ENCODE results near the gene HPCA. TPM values are rescaled to one million over a fixed set of nuclear protein-coding genes. Genes with fewer than 3 reads are reported as not detected.

Gene HPCA
- total RNA-seq, 1 donor from 2014 or later = 1.0 TPM

DNA sequence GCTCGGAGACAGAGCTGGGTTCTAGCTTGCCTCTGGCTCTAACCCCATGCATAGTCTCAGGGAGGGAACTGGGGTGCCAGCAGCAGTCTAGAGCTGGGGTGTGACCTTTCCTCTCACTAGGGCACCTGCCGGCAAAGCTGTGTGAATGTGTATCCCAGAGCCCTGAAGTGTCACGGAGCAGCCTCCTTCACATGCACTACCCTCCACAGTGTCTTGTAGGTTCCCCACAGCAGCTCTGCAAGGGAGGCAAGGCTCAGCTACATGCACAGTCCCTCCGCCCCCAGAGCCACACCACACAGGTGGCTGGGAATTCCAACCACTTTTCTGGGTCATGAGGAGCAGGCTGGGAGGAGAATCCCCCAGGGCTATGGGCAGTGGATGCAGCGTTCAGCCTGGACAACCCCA lies 7.7 kb upstream of the HPCA start:
- no peaks in the 10 kb centered on the region for H3K36me3 Mint-ChIP-seq
- peaks cover 13% of the 10 kb centered on the region for H3K27me3 Mint-ChIP-seq
- TF ChIP-seq, protein P1, sequence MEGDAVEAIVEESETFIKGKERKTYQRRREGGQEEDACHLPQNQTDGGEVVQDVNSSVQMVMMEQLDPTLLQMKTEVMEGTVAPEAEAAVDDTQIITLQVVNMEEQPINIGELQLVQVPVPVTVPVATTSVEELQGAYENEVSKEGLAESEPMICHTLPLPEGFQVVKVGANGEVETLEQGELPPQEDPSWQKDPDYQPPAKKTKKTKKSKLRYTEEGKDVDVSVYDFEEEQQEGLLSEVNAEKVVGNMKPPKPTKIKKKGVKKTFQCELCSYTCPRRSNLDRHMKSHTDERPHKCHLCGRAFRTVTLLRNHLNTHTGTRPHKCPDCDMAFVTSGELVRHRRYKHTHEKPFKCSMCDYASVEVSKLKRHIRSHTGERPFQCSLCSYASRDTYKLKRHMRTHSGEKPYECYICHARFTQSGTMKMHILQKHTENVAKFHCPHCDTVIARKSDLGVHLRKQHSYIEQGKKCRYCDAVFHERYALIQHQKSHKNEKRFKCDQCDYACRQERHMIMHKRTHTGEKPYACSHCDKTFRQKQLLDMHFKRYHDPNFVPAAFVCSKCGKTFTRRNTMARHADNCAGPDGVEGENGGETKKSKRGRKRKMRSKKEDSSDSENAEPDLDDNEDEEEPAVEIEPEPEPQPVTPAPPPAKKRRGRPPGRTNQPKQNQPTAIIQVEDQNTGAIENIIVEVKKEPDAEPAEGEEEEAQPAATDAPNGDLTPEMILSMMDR (conservative IDR thresholded peaks at IDR 0.05) = no peak
- no peak overlapping the region for H3K27ac Mint-ChIP-seq
- H3K4me3 Mint-ChIP-seq = no peak overlapping the region
- H3K4me1 Mint-ChIP-seq (ENCODE audit: unreplicated experiment) = peaks cover 16% of the 10 kb centered on the region
- no peak for DNase-seq (ENCODE audit: extremely low spot score, unreplicated experiment)
- no peaks in the 10 kb centered on the region for H3K9me3 Mint-ChIP-seq

DNA sequence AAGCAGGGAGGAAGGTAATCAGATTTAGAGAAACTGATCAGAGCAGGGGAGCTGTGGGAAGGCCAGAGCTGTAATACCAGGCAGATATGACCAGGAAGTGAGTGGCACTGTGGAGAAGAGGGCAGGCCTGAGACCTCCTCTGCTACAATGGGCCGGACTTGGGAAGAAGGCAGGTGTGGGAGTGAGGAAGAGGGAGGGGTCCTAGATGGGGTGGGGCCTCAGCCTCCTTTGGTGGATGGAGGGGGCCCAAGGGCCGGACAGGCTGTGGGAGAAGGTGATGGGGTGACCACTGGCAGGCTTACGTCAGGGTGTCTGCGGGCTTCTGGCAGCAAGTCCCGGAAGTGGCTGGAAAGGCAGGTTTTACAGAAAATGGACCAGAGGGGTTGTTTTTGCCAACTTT lies 5.0 kb upstream of the HPCA start:
- Mint-ChIP-seq H3K4me1 (ENCODE audit: unreplicated experiment) (peaks cover 7% of the 10 kb centered on the region), H3K4me3 (no peak overlapping the region)

GRCh38 chr1:32881871-32882850 lies 4.1 kb upstream of the HPCA start:
- TF ChIP-seq, protein P1 (conservative IDR thresholded peaks at IDR 0.05) = no peak
- H3K4me3 Mint-ChIP-seq = no peak overlapping the region
- H3K9me3 Mint-ChIP-seq = no peaks in the 10 kb centered on the region
- no peaks in the 10 kb centered on the region for H3K36me3 Mint-ChIP-seq
- peaks cover 28% of the 10 kb centered on the region for H3K27me3 Mint-ChIP-seq
- no peak for DNase-seq (ENCODE audit: extremely low spot score, unreplicated experiment)
- peaks cover 9% of the 10 kb centered on the region for H3K4me1 Mint-ChIP-seq (ENCODE audit: unreplicated experiment)
- H3K27ac Mint-ChIP-seq = no peak overlapping the region

More for the DNA sequence above, 5.0 kb upstream of the HPCA start:
- Mint-ChIP-seq H3K27ac (no peak overlapping the region), H3K9me3 (no peaks in the 10 kb centered on the region), H3K27me3 (peaks cover 22% of the 10 kb centered on the region), H3K36me3 (no peaks in the 10 kb centered on the region)
- TF ChIP-seq, protein P1 (conservative IDR thresholded peaks at IDR 0.05) = no peak
- no peak for DNase-seq (ENCODE audit: extremely low spot score, unreplicated experiment)

- no peaks in the 10 kb centered on the region for H3K9me3 Mint-ChIP-seq
- H3K4me1 Mint-ChIP-seq (ENCODE audit: unreplicated experiment) = peaks cover 9% of the 10 kb centered on the region
- TF ChIP-seq, protein P1 (conservative IDR thresholded peaks at IDR 0.05) = no peak
- H3K4me3 Mint-ChIP-seq = no peak overlapping the region
- no peak overlapping the region for H3K27ac Mint-ChIP-seq
- DNase-seq (ENCODE audit: extremely low spot score, unreplicated experiment) = no peak
- H3K36me3 Mint-ChIP-seq = no peaks in the 10 kb centered on the region
- H3K27me3 Mint-ChIP-seq = peaks cover 41% of the 10 kb centered on the region
These were observed 2.8 kb upstream of the HPCA start for GRCh38 chr1:32883338-32884031.

DNA sequence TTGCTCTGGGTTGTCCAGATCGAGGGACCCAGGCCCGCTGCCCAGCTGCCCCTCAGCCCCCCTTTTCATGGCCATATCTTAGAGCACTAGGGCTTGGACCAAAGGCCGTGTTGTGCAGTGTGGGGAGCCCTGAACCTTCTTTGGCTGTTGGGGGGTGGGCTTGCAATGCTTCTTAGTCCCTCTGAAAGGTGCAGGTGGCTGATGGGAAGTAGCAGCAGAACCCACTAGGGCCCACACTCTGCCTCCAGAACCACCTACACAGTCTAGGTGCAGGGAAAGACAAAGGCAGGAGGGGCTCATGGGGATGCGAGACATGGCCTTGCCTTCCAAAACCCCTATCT lies 2.3 kb upstream of the HPCA start:
- H3K4me1 Mint-ChIP-seq (ENCODE audit: unreplicated experiment) = peaks cover 9% of the 10 kb centered on the region
- H3K36me3 Mint-ChIP-seq = no peaks in the 10 kb centered on the region
- no peak overlapping the region for H3K27ac Mint-ChIP-seq
- peaks cover 45% of the 10 kb centered on the region for H3K27me3 Mint-ChIP-seq
- no peak overlapping the region for H3K4me3 Mint-ChIP-seq
- DNase-seq (ENCODE audit: extremely low spot score, unreplicated experiment) = no peak
- TF ChIP-seq, protein P1 (conservative IDR thresholded peaks at IDR 0.05) = no peak
- H3K9me3 Mint-ChIP-seq = no peaks in the 10 kb centered on the region

Data from type B pancreatic cell (in vitro differentiated cells).